Measurements from ENCODE around the gene UCN.

- no peak for TF ChIP-seq CTCF (conservative IDR thresholded peaks at IDR 0.05)
- no peak for TF ChIP-seq ZFX (IDR thresholded peaks at IDR 0.05)
These were observed 26.8 kb downstream of the UCN start for GRCh38 chr2:27281442-27281841.

Measured in C4-2B (cell line).